Mucosa of stomach (tissue), 1 donor: ENCODE measurements around the gene ARHGAP12.

Experiments
- H3K27me3 ChIP-seq: one replicate; pipeline ENCODE4 v1.7.0; 2013; ENCODE audit warnings: mild to moderate bottlenecking, low read length; ENCODE audit not compliant: control insufficient read depth, insufficient read depth
- H3K36me3 ChIP-seq: one replicate; pipeline ENCODE4 v1.7.0; 2013; ENCODE audit warnings: low read length; ENCODE audit not compliant: control insufficient read depth, insufficient read depth
- H3K4me1 ChIP-seq: one replicate; pipeline ENCODE4 v1.7.0; 2013; ENCODE audit warnings: mild to moderate bottlenecking, low read length; ENCODE audit not compliant: control insufficient read depth, insufficient read depth
- H3K4me3 ChIP-seq: one replicate; pipeline ENCODE4 v1.7.0; 2013; ENCODE audit warnings: low read length
- H3K9ac ChIP-seq: one replicate; pipeline ENCODE4 v1.7.0; 2013; ENCODE audit warnings: mild to moderate bottlenecking, low read length, moderate library complexity
- H3K9me3 ChIP-seq: one replicate; pipeline ENCODE4 v1.7.0; 2013; ENCODE audit warnings: mild to moderate bottlenecking, low read length, moderate library complexity; ENCODE audit not compliant: control insufficient read depth
- donor health status: Pancreatic carcinoma.

ARHGAP12 gene

GRCh38 chr10:31855033-31855432 lies 73.6 kb downstream of the ARHGAP12 start:
- no peaks in the 10 kb centered on the region for H3K27me3 ChIP-seq

GRCh38 chr10:31853629-31854028 lies 75.0 kb downstream of the ARHGAP12 start:
- H3K27me3 ChIP-seq, result no peaks in the 10 kb centered on the region
- H3K9ac ChIP-seq, result no peak overlapping the region
- no peaks in the 10 kb centered on the region for H3K36me3 ChIP-seq
- H3K9me3 ChIP-seq, result no peaks in the 10 kb centered on the region
- peaks cover 4% of the 10 kb centered on the region for H3K4me1 ChIP-seq
- H3K4me3 ChIP-seq, result no peak overlapping the region

More at GRCh38 chr10:31855033-31855432, 73.6 kb downstream of the ARHGAP12 start:
- H3K36me3 ChIP-seq, result no peaks in the 10 kb centered on the region
- no peak overlapping the region for H3K9ac ChIP-seq
- peaks cover 4% of the 10 kb centered on the region for H3K4me1 ChIP-seq
- H3K4me3 ChIP-seq, result no peak overlapping the region
- no peaks in the 10 kb centered on the region for H3K9me3 ChIP-seq

- no peaks in the 10 kb centered on the region for H3K9me3 ChIP-seq
- peaks cover 12% of the 10 kb centered on the region for H3K4me1 ChIP-seq
- no peak overlapping the region for H3K4me3 ChIP-seq
- no peaks in the 10 kb centered on the region for H3K27me3 ChIP-seq
- H3K9ac ChIP-seq, result no peak overlapping the region
- H3K36me3 ChIP-seq, result no peaks in the 10 kb centered on the region
Measured at GRCh38 chr10:31851216-31851615, 77.4 kb downstream of the ARHGAP12 start.

- H3K27me3 ChIP-seq, result no peaks in the 10 kb centered on the region
- no peak overlapping the region for H3K4me3 ChIP-seq
- H3K9ac ChIP-seq, result no peak overlapping the region
- H3K9me3 ChIP-seq, result no peaks in the 10 kb centered on the region
- H3K36me3 ChIP-seq, result no peaks in the 10 kb centered on the region
- H3K4me1 ChIP-seq, result peaks cover 12% of the 10 kb centered on the region
Measured at GRCh38 chr10:31847515-31847914, 81.1 kb downstream of the ARHGAP12 start.

GRCh38 chr10:31838709-31839108 lies 89.9 kb downstream of the ARHGAP12 start:
- H3K36me3 ChIP-seq, result no peaks in the 10 kb centered on the region
- H3K4me3 ChIP-seq, result no peak overlapping the region
- no peaks in the 10 kb centered on the region for H3K9me3 ChIP-seq
- H3K4me1 ChIP-seq, result peaks cover 5% of the 10 kb centered on the region
- no peak overlapping the region for H3K9ac ChIP-seq
- H3K27me3 ChIP-seq, result no peaks in the 10 kb centered on the region

- Histone ChIP-seq H3K4me3 (no peak overlapping the region), H3K36me3 (no peaks in the 10 kb centered on the region), H3K27me3 (no peaks in the 10 kb centered on the region), H3K9ac (no peak overlapping the region), H3K4me1 (peaks cover 5% of the 10 kb centered on the region), H3K9me3 (no peaks in the 10 kb centered on the region)
Measured at GRCh38 chr10:31838065-31838464, 90.6 kb downstream of the ARHGAP12 start.

- Histone ChIP-seq H3K9me3 (no peaks in the 10 kb centered on the region), H3K4me3 (no peak overlapping the region), H3K9ac (no peak overlapping the region)
Measured at GRCh38 chr10:31836569-31837406, 91.8 kb downstream of the ARHGAP12 start.

GRCh38 chr10:31833753-31834152 lies 94.9 kb downstream of the ARHGAP12 start:
- Histone ChIP-seq H3K9ac (no peak overlapping the region), H3K4me3 (no peak overlapping the region), H3K27me3 (no peaks in the 10 kb centered on the region), H3K36me3 (no peaks in the 10 kb centered on the region), H3K4me1 (peaks cover 5% of the 10 kb centered on the region), H3K9me3 (no peaks in the 10 kb centered on the region)

More at GRCh38 chr10:31836569-31837406, 91.8 kb downstream of the ARHGAP12 start:
- Histone ChIP-seq H3K27me3 (no peaks in the 10 kb centered on the region), H3K4me1 (peaks cover 5% of the 10 kb centered on the region), H3K36me3 (no peaks in the 10 kb centered on the region)

- H3K4me1 ChIP-seq, result peaks cover 2% of the 10 kb centered on the region
- no peak overlapping the region for H3K9ac ChIP-seq
- H3K27me3 ChIP-seq, result no peaks in the 10 kb centered on the region
- H3K4me3 ChIP-seq, result no peak overlapping the region
- no peaks in the 10 kb centered on the region for H3K9me3 ChIP-seq
- no peaks in the 10 kb centered on the region for H3K36me3 ChIP-seq
Measured at GRCh38 chr10:31832261-31832660, 96.4 kb downstream of the ARHGAP12 start.

GRCh38 chr10:31830887-31831286 lies 97.7 kb downstream of the ARHGAP12 start:
- no peaks in the 10 kb centered on the region for H3K9me3 ChIP-seq
- no peaks in the 10 kb centered on the region for H3K36me3 ChIP-seq
- H3K27me3 ChIP-seq, result no peaks in the 10 kb centered on the region
- no peak overlapping the region for H3K9ac ChIP-seq
- no peaks in the 10 kb centered on the region for H3K4me1 ChIP-seq
- no peak overlapping the region for H3K4me3 ChIP-seq

GRCh38 chr10:31829776-31830175 lies 98.9 kb downstream of the ARHGAP12 start:
- Histone ChIP-seq H3K36me3 (no peaks in the 10 kb centered on the region), H3K9me3 (no peaks in the 10 kb centered on the region), H3K4me1 (no peaks in the 10 kb centered on the region), H3K27me3 (no peaks in the 10 kb centered on the region), H3K9ac (no peak overlapping the region), H3K4me3 (no peak overlapping the region)

- Histone ChIP-seq H3K4me1 (peaks cover 5% of the 10 kb centered on the region), H3K9me3 (no peaks in the 10 kb centered on the region), H3K36me3 (no peaks in the 10 kb centered on the region), H3K27me3 (no peaks in the 10 kb centered on the region), H3K9ac (no peak overlapping the region), H3K4me3 (no peak overlapping the region)
Measured at GRCh38 chr10:31823358-31823757, 105.3 kb downstream of the ARHGAP12 start.
